Dendritic cell treated with granulocyte-macrophage colony-stimulating factor and Interleukin-4, amounts not matched to agents 40 ng/mL and 50 ng/mL, for 4 days (primary cell): ENCODE measurements around the gene FOXN3.
A peak's percentile ranks its signal among the peaks of the same experiment; 100 is the strongest.

Experiments used
- H3K27ac Mint-ChIP-seq: one replicate; pipeline ENCODE4 v1.8.0; 2022; ENCODE audit warnings: mild to moderate bottlenecking, mixed read lengths
- H3K27me3 Mint-ChIP-seq: one replicate; pipeline ENCODE4 v1.8.0; 2022; ENCODE audit warnings: mild to moderate bottlenecking, mixed read lengths
- H3K36me3 Mint-ChIP-seq: one replicate; pipeline ENCODE4 v1.8.0; 2022; ENCODE audit warnings: low read depth, mixed read lengths
- H3K4me1 Mint-ChIP-seq: one replicate; pipeline ENCODE4 v1.8.0; 2022; ENCODE audit warnings: low read depth, mixed read lengths
- H3K4me3 Mint-ChIP-seq: one replicate; pipeline ENCODE4 v1.8.0; 2022; ENCODE audit warnings: mild to moderate bottlenecking, moderate library complexity, mixed read lengths
- H3K9me3 Mint-ChIP-seq: one replicate; pipeline ENCODE4 v1.8.0; 2022; ENCODE audit warnings: mixed read lengths
- intact Hi-C: fragments of 100-400 bp; cut with micrococcal nuclease; formaldehyde crosslinking; loops from one replicate; pipeline ENCODE4 v1.15.0; 2022

FOXN3 gene

DNA sequence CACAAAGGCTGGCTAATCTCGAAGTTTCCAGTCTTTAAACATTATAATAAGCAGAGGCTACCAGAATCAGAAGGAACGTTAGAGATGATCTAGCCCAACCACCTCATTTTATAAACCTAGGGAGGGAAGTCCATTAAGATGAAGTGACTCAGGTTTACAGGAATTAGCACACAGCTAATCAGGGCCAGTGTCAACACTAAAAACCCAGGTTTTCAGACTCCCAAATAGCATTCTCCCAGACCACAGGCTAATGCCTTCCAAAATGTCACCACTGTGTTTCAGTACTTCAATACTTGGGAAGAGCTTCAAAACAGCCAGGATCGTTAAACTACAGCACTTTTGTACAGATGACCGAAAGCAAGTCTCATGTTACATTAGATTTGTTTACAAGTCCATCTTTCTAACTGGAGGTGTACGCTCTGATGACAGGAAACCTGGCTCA, 89.2 kb downstream of the FOXN3 start:
- H3K9me3 Mint-ChIP-seq = no peaks in the 10 kb centered on the region
- H3K4me3 Mint-ChIP-seq = no peak overlapping the region
- peaks cover 65% of the 10 kb centered on the region for H3K36me3 Mint-ChIP-seq
- no peak overlapping the region for H3K27ac Mint-ChIP-seq
- H3K4me1 Mint-ChIP-seq = peaks cover 32% of the 10 kb centered on the region
- intact Hi-C loops = no loop called here
- no peaks in the 10 kb centered on the region for H3K27me3 Mint-ChIP-seq

DNA sequence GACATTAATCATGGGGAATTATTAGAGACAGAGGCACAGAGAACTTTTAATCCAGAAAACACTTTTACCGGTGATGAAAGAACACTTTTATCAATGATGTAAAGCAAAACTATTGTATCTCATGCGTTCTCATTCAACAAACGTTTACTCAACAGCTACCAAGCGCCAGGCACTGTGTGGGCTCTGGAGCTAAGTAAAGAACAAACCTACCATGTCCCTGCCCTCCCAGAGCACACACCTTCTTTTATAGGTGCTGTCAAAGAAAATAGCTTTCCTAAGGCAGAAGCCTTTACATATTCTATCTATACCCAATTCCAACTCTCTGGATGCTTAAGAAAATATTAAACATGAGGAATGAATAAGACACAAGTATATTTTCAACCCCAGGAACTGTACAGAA, 91.1 kb downstream of the FOXN3 start:
- Mint-ChIP-seq H3K4me1 (peaks cover 28% of the 10 kb centered on the region), H3K4me3 (no peak overlapping the region), H3K27ac (no peak overlapping the region), H3K9me3 (no peaks in the 10 kb centered on the region), H3K27me3 (no peaks in the 10 kb centered on the region), H3K36me3 (peaks cover 66% of the 10 kb centered on the region)
- intact Hi-C loops = no loop called here

DNA sequence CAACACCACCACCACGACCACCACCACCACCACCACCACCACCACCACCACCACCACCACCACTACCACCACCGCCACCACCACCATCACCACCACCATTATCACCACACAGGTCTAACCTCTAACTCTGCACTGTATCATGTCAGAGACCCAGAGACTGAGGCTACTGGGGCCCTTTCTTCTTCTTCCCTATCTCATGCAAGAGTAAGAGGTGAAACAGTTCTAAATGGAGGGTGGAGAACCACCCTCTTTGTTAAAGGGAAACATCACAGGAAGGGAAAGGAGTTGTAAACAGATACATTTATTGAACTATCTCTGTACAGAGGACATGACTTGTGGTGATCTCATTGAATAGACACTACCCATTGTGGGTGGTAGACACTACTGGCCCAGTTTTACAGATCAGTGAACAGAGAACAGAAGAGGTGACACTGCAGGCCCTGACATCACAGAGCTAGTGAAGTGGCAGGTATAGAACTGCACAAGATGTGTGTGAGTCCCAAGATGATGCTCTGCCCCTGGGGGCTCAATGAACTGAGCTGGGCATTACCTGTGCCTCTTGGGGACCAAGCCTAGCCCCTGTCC, 91.6 kb downstream of the FOXN3 start:
- Mint-ChIP-seq H3K27ac (no peak overlapping the region), H3K9me3 (no peaks in the 10 kb centered on the region), H3K4me1 (peaks cover 25% of the 10 kb centered on the region), H3K27me3 (no peaks in the 10 kb centered on the region), H3K36me3 (peaks cover 60% of the 10 kb centered on the region), H3K4me3 (no peak overlapping the region)
- intact Hi-C loops = no loop called here

DNA sequence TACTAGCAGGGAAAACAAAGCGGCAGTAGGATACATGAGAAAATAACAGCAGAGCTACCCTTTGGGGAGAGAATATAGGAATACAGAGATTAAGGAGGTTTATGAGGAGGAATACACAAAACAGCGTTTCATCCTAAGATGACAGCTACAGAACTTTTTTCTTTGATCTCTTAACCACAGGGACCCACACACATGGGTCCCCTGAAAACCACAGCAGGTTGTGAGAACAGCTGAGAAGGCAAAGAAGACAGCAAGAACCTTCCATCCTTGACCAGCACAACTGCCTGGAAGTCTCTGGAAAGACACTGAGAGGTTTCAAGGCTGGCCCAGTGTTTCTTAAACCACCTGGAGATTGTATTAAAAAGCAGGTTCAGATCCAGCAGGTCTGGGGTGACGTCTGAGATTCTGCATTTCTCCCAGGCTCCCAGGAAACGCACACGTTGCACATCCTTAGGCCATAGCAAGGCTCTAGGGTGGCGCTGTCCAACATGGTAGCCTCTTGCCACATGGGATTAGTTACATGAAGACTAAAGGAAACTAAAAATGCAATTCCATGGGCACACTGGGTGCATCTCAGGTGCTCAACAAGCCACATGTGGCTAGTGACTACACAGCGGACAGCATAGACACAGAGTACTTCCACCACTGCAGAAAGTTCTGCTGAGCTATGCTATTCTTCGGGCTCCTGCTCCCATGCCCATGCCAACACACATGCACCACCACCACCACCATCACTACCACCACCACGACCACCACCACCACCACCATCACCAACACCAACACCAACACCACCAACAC, 92.3 kb downstream of the FOXN3 start:
- Mint-ChIP-seq H3K4me1 (peaks cover 25% of the 10 kb centered on the region), H3K27me3 (no peaks in the 10 kb centered on the region), H3K36me3 (peaks cover 58% of the 10 kb centered on the region)

DNA sequence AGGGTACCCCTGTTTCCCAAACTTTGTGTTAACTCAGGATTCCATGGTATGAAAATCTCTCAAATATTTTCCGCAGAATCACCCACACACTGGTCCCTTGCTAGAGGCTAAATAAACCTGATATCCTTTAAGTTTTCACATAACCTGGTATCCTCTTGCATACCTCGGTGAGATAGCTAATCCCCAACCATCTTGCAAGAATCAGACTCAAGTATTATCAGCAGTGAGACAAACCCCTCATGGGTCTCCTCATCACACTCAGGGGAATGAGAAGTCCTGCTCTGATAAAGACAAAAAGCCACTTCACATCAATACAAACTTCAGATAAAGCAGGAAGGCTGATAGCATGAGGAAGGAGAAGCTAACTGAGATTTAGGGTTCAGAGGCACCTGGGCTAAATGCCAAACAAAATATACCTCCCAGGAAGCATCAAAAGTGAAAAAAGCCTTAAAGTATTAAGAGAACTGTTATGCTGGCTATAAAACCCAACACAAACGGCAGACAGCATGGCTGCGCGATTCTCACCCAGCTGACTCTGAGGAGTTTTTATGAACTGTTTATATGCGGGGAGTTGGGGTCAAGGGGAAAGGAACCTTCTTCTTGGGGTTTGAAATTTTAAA, 96.5 kb downstream of the FOXN3 start:
- Mint-ChIP-seq H3K36me3 (peaks cover 52% of the 10 kb centered on the region), H3K4me3 (no peak overlapping the region), H3K4me1 (peaks cover 36% of the 10 kb centered on the region), H3K9me3 (no peaks in the 10 kb centered on the region), H3K27ac (no peak overlapping the region), H3K27me3 (no peaks in the 10 kb centered on the region)
- intact Hi-C loops = no loop called here

More for the DNA sequence above, 92.3 kb downstream of the FOXN3 start:
- Mint-ChIP-seq H3K9me3 (no peaks in the 10 kb centered on the region), H3K27ac (no peak overlapping the region), H3K4me3 (no peak overlapping the region)
- intact Hi-C loops = no loop called here

DNA sequence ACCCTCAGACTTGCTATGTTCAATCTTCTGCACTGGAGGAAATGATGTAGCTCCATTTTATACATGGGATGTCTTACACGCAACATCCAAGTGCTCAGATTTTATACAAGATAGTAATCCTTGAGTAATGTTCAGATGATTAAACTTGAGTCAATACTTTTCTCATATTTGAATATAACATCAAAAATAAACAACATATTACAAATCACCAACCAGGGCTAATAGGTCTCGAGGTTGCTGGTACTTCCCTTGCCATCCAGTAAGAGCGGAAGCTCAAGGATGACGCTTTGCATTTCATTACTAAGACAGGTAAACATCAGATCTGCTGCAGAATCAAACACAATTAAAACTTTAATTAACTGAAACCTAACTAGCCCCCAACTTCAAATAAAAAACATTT, 97.3 kb downstream of the FOXN3 start:
- intact Hi-C loops = no loop called here

DNA sequence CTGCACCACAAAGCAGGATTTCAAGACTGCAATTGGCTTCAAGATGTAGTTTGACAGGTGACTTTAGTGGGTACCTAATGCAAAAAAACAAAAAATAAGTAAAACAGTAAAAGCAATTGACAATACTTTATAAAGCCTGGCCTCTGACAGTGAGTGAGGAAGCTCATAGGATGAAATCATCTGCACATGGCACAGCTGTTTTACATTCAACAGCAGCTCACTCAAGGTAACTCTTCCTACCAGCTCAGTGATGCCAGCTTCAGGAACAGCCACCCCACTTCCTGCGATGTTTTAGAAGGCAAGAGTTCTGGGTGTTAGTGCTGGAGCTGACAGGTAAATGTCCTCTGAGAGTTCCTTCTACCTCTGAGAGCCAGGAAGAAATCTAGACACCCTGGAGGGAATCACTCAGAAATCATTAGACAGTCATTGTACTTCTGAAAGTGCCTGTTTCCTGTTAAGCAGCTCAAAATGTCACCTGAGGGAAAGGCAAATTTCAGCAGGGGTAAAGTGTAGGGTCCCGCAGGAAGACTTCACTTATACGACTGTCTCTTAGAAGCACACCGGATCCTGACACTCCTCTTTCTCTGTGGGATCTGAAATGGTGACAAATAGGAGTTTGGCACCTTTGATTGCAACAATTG, 99.9 kb downstream of the FOXN3 start:
- intact Hi-C loops = no loop called here
- H3K4me1 Mint-ChIP-seq = peaks cover 43% of the 10 kb centered on the region
- H3K27me3 Mint-ChIP-seq = no peaks in the 10 kb centered on the region
- no peak overlapping the region for H3K27ac Mint-ChIP-seq
- H3K36me3 Mint-ChIP-seq = peaks cover 42% of the 10 kb centered on the region
- H3K4me3 Mint-ChIP-seq = no peak overlapping the region
- H3K9me3 Mint-ChIP-seq = no peaks in the 10 kb centered on the region

More for the DNA sequence above, 97.3 kb downstream of the FOXN3 start:
- no peaks in the 10 kb centered on the region for H3K27me3 Mint-ChIP-seq
- no peak overlapping the region for H3K4me3 Mint-ChIP-seq
- H3K4me1 Mint-ChIP-seq = peaks cover 44% of the 10 kb centered on the region
- peaks cover 54% of the 10 kb centered on the region for H3K36me3 Mint-ChIP-seq
- no peak overlapping the region for H3K27ac Mint-ChIP-seq
- no peaks in the 10 kb centered on the region for H3K9me3 Mint-ChIP-seq

DNA sequence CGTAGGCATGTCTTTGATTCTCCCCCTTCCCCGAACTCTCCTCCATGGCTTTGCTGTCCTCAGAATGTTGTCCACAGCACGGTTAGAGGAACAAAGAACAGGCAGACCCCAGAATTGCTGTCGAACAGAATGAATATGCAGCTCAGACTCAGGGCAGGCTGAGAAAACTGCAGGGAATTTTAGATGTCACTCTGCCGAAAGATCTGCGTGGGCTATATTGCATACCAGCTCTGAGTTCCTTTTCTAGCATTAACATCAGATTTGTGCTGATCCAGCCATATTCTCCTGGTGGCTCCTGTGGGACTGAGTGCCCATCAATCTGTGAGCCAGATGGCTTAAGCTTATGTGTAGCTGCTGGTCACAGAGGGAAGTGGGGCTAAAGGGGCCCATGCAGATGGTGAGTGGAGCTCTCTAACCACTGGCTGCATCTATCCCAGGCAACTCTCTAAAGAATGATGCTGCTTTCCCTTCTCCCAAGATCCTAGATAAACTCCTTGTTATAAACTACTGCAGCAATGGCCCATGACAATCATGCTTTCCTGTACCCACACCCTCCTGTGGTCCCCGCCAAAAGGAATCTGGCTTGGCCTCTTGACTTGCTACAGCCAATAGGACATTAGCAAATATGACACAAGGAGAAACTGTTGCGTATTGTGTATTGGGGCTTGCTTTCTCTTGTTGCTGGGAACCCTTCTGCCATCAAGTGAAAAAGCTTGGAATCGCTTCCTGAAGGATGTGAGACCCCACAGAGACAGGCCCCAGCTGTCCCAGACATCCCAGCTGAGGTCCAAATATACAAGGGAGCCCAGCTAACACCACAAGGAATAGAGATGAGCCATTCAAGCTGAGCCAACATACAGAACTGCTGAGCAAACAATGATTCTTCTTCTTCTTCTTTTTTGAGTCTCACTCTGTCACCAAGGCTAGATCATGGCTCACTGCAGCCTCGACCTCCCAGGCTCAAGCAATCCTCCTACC, 101.3 kb downstream of the FOXN3 start:
- H3K4me3 Mint-ChIP-seq = no peak overlapping the region
- H3K9me3 Mint-ChIP-seq = no peaks in the 10 kb centered on the region
- H3K27ac Mint-ChIP-seq = peak overlapping the region; percentile 37
- peaks cover 36% of the 10 kb centered on the region for H3K36me3 Mint-ChIP-seq
- H3K27me3 Mint-ChIP-seq = no peaks in the 10 kb centered on the region
- intact Hi-C loops = no loop called here
- H3K4me1 Mint-ChIP-seq = peaks cover 38% of the 10 kb centered on the region

DNA sequence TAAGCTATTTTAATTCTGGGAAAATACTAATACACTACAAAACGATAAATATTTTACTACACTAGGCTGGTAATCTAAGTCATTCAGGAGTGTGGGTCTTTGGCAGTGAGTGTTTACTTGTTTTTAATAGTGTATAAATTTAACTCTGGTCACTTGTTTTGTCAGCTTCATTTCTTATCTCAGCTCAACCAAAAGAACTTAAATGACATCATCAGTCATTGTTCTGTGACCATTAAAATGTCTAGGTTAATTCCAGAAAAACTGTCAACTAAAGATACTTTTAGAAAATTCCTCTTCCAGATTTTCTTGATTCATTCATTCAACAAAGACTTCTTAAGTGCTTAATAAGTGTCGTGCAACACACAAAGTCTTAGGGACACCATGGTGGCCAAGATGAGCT, 102.8 kb downstream of the FOXN3 start:
- H3K9me3 Mint-ChIP-seq = no peaks in the 10 kb centered on the region
- no peaks in the 10 kb centered on the region for H3K27me3 Mint-ChIP-seq
- H3K36me3 Mint-ChIP-seq = peaks cover 35% of the 10 kb centered on the region
- intact Hi-C loops = no loop called here
- H3K4me1 Mint-ChIP-seq = peaks cover 50% of the 10 kb centered on the region
- H3K4me3 Mint-ChIP-seq = no peak overlapping the region
- H3K27ac Mint-ChIP-seq = no peak overlapping the region

DNA sequence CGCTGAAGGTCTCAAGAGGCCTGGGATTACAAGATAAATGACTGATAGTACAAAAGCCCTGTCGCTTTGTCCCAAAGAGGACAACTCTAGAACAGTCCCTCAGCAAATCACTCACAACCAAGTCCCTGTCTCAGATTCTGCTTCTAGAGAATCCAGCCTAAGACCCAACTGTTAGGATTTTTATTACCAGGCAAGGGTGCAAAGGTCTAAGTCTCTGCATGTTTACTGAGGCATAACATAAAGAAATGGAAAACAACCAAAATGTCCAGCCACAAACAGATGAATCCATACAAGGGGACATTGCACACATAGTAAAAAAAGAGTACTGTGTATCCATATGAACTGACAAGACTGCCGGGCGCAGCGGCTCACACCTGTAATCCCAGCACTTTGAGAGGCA, 104.1 kb downstream of the FOXN3 start:
- Mint-ChIP-seq H3K27ac (no peak overlapping the region), H3K27me3 (no peaks in the 10 kb centered on the region), H3K4me1 (peaks cover 54% of the 10 kb centered on the region), H3K36me3 (peaks cover 30% of the 10 kb centered on the region), H3K4me3 (no peak overlapping the region), H3K9me3 (no peaks in the 10 kb centered on the region)
- intact Hi-C loops = no loop called here

DNA sequence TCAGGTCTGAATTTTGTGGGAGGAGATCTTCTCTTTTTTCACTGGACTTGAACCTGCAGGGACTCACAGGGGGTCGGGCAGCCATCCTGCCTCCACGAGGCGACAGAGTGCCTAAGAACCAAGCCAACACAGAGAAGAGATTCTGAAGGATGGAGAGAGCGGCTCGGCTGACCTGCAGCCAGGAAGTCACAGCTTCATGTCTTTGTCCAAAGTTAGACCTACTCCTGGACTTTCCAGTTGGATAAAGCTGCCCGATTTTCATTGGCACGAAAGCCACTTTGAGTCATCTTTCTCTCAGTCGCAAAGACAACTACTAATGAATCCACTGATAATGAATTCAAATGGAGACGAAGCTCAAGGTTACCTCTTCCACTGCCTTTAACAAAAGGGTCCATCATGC, 106.8 kb downstream of the FOXN3 start:
- Mint-ChIP-seq H3K27me3 (no peaks in the 10 kb centered on the region), H3K4me1 (peaks cover 52% of the 10 kb centered on the region), H3K9me3 (no peaks in the 10 kb centered on the region), H3K36me3 (peaks cover 35% of the 10 kb centered on the region), H3K27ac (peak overlapping the region; percentile 83), H3K4me3 (no peak overlapping the region)
- intact Hi-C loops = no loop called here

DNA sequence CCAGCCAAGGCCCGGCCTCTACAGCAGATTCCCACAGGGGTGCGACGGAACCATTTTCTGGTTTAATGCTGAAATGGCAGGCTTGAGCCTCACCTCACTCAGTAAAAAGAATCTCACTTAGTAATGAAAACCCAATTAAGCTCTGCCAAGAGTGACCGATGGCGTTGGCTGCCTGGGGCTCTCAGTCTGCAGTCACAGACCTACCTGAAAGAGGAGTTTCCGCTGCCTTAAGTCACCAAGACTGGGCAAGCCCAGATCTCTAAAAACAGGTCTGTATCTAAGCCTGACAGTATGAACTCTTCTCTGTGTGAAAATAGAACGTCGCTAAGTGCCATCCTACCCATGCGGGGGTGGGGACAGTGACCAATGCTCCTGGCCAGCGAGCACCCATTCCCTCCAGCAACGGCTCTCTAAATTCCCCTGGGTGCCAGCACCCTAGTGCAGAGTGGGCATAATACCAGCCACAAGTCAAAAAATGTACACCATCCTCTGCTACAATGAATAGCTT, 107.3 kb downstream of the FOXN3 start:
- H3K27ac Mint-ChIP-seq = peak overlapping the region; percentile 83
- H3K36me3 Mint-ChIP-seq = peaks cover 31% of the 10 kb centered on the region
- intact Hi-C loops = no loop called here
- H3K27me3 Mint-ChIP-seq = no peaks in the 10 kb centered on the region
- H3K4me3 Mint-ChIP-seq = no peak overlapping the region
- H3K9me3 Mint-ChIP-seq = no peaks in the 10 kb centered on the region
- peaks cover 52% of the 10 kb centered on the region for H3K4me1 Mint-ChIP-seq
